Duodenal mucosa (tissue), 2 donors: ENCODE data around the gene CYP46A1.

Experiments
- H3K27ac ChIP-seq: one replicate; pipeline ENCODE4 v1.7.0; 2013; ENCODE audit warnings: low read depth, low read length
- H3K27me3 ChIP-seq, 2 donors: one replicate each; pipeline ENCODE4 v1.7.0; 2013; ENCODE audit warnings: low read length in 2 of 2, control low read depth in 1 of 2; ENCODE audit not compliant: insufficient read depth in 2 of 2, control insufficient read depth in 1 of 2
- H3K36me3 ChIP-seq, 2 donors: one replicate each; pipeline ENCODE4 v1.7.0; 2013; ENCODE audit warnings: low read length in 2 of 2, control low read depth in 1 of 2; ENCODE audit not compliant: insufficient read depth in 2 of 2, control insufficient read depth in 1 of 2
- H3K4me1 ChIP-seq, 2 donors: one replicate each; pipeline ENCODE4 v1.7.0; 2013; ENCODE audit warnings: low read length in 2 of 2, control low read depth in 1 of 2; ENCODE audit not compliant: insufficient read depth in 2 of 2, control insufficient read depth in 1 of 2
- H3K4me3 ChIP-seq, 2 donors: one replicate each; pipeline ENCODE4 v1.7.0; 2013; ENCODE audit warnings: low read length in 2 of 2, low read depth in 1 of 2
- H3K9ac ChIP-seq, 2 donors: one replicate each; pipeline ENCODE4 v1.7.0; 2013; ENCODE audit warnings: low read length in 2 of 2, low read depth in 1 of 2
- H3K9me3 ChIP-seq, 2 donors: one replicate each; pipeline ENCODE4 v1.7.0; 2013; ENCODE audit warnings: low read length in 2 of 2, control low read depth in 1 of 2; ENCODE audit not compliant: control insufficient read depth in 1 of 2

CYP46A1 gene

GRCh38 chr14:99673305-99674063 is 10.6 kb upstream of the CYP46A1 start:
- Histone ChIP-seq H3K9me3 (peaks cover 0 to 8% of the 10 kb centered on the region in 2 donors), H3K4me1 (peaks cover 15 to 16% of the 10 kb centered on the region in 2 donors), H3K4me3 (no peak overlapping the region), H3K36me3 (no peaks in the 10 kb centered on the region), H3K9ac (no peak overlapping the region), H3K27ac (no peak overlapping the region), H3K27me3 (peaks cover 0 to 8% of the 10 kb centered on the region in 2 donors)

GRCh38 chr14:99674064-99674650 is 9.9 kb upstream of the CYP46A1 start:
- H3K27me3 ChIP-seq, result peaks cover 0 to 8% of the 10 kb centered on the region in 2 donors
- no peak overlapping the region for H3K27ac ChIP-seq
- H3K4me1 ChIP-seq, result peaks cover 15 to 16% of the 10 kb centered on the region in 2 donors

DNA sequence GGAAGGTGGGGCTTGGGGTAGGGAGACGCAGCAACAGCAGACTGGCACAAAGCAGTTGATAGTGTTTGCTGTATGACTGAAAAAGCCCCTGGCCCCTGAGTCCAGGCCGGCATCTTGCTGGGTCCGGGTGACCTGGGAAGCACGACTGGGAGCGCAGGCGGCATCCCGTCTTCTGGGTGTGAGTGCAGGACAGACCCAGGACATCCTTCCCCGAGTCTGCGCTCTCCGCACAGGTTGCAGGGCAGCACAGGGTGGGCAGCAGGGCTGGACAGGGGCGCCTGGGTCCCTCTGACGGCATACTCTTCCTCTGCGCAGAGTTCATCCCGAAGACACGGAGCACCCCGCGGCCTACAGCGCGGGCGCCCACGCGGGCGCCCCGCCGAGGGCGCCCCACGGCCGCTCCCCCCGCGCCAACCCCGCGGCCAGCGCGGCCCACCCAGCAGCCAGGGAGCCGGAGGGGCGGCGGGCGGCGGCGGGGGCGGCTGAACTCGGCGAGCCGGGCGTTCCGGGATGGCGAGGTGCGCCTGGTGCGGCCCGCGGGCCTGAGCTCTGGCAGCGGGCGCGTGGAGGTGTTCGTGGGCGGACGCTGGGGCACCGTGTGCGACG is 9.2 kb upstream of the CYP46A1 start:
- Histone ChIP-seq H3K27ac (no peak overlapping the region), H3K36me3 (no peaks in the 10 kb centered on the region), H3K9me3 (peaks cover 0 to 8% of the 10 kb centered on the region in 2 donors), H3K27me3 (peaks cover 0 to 8% of the 10 kb centered on the region in 2 donors), H3K4me3 (no peak overlapping the region), H3K9ac (no peak overlapping the region), H3K4me1 (peaks cover 15 to 16% of the 10 kb centered on the region in 2 donors)

More at GRCh38 chr14:99674064-99674650, 9.9 kb upstream of the CYP46A1 start:
- Histone ChIP-seq H3K4me3 (no peak overlapping the region), H3K9me3 (peaks cover 0 to 8% of the 10 kb centered on the region in 2 donors), H3K36me3 (no peaks in the 10 kb centered on the region), H3K9ac (no peak overlapping the region)

DNA sequence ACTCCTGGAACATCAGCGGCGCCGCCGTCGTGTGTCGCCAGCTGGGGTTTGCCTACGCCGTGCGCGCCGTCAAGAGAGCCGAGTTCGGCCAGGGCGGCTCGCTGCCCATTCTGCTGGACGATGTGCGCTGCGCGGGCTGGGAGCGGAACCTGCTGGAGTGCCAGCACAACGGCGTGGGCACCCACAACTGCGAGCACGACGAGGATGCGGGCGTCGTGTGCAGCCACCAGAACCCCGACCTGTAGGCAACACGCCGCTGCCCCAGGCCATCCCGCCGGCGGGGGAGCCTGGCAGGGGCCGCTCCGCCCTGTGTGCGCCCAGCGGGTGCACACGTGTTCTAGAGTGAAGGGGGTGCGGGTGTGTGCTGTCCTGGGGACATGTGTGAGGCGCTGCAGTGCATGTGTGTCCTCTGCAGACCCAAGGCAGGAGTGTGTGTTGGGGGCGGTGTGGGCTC is 8.7 kb upstream of the CYP46A1 start:
- Histone ChIP-seq H3K9ac (no peak overlapping the region), H3K4me1 (peaks cover 15 to 16% of the 10 kb centered on the region in 2 donors)

GRCh38 chr14:99675951-99676350 is 8.1 kb upstream of the CYP46A1 start:
- Histone ChIP-seq H3K27ac (no peak overlapping the region), H3K27me3 (peaks cover 0 to 8% of the 10 kb centered on the region in 2 donors), H3K4me3 (no peak overlapping the region), H3K36me3 (no peaks in the 10 kb centered on the region), H3K4me1 (peaks cover 15 to 16% of the 10 kb centered on the region in 2 donors), H3K9ac (no peak overlapping the region), H3K9me3 (peaks cover 0 to 8% of the 10 kb centered on the region in 2 donors)

More for the DNA sequence above, 8.7 kb upstream of the CYP46A1 start:
- H3K9me3 ChIP-seq, result peaks cover 0 to 8% of the 10 kb centered on the region in 2 donors
- H3K27me3 ChIP-seq, result peaks cover 0 to 8% of the 10 kb centered on the region in 2 donors
- no peak overlapping the region for H3K4me3 ChIP-seq
- no peak overlapping the region for H3K27ac ChIP-seq
- H3K36me3 ChIP-seq, result no peaks in the 10 kb centered on the region

GRCh38 chr14:99676657-99677056 is 7.4 kb upstream of the CYP46A1 start:
- H3K4me1 ChIP-seq, result peaks cover 9 to 11% of the 10 kb centered on the region in 2 donors
- H3K9ac ChIP-seq, result no peak overlapping the region
- H3K4me3 ChIP-seq, result no peak overlapping the region
- peaks cover 0 to 8% of the 10 kb centered on the region in 2 donors for H3K27me3 ChIP-seq
- peaks cover 0 to 8% of the 10 kb centered on the region in 2 donors for H3K9me3 ChIP-seq
- no peak overlapping the region for H3K27ac ChIP-seq
- no peaks in the 10 kb centered on the region for H3K36me3 ChIP-seq

- Histone ChIP-seq H3K4me1 (peaks cover 1 to 4% of the 10 kb centered on the region in 2 donors), H3K27ac (no peak overlapping the region), H3K36me3 (no peaks in the 10 kb centered on the region), H3K4me3 (no peak overlapping the region), H3K27me3 (peaks cover 0 to 8% of the 10 kb centered on the region in 2 donors), H3K9me3 (peaks cover 0 to 8% of the 10 kb centered on the region in 2 donors), H3K9ac (no peak overlapping the region)
These were observed 6.6 kb upstream of the CYP46A1 start for GRCh38 chr14:99677231-99678140.

DNA sequence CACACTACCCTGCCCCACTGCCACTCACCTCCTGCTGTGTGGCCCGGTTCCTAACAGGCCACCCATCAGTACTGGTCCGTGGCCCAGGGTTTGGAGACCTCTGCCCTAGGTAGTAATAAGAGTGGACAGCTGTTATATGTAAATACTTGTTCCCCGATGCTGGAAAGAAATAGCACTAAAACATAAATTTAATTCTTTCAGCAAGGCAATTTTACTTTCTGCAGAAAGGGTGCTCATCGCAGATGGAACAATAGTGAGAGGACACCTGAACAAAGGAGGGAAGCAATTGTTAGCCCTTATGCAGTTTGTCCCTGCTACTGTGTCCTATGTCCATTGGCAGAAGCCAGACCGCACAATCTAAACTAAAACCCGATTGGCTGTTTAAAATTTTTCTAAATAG is 5.9 kb upstream of the CYP46A1 start:
- Histone ChIP-seq H3K4me3 (no peak overlapping the region), H3K36me3 (no peaks in the 10 kb centered on the region), H3K27me3 (peaks cover 0 to 8% of the 10 kb centered on the region in 2 donors), H3K4me1 (peaks cover 3 to 5% of the 10 kb centered on the region in 2 donors), H3K9ac (no peak overlapping the region), H3K9me3 (peaks cover 0 to 8% of the 10 kb centered on the region in 2 donors), H3K27ac (no peak overlapping the region)

- H3K27ac ChIP-seq, result no peak overlapping the region
- H3K36me3 ChIP-seq, result no peaks in the 10 kb centered on the region
- peaks cover 0 to 8% of the 10 kb centered on the region in 2 donors for H3K9me3 ChIP-seq
- peaks cover 0 to 8% of the 10 kb centered on the region in 2 donors for H3K27me3 ChIP-seq
- H3K4me3 ChIP-seq, result no peak overlapping the region
- peaks cover 5 to 9% of the 10 kb centered on the region in 2 donors for H3K4me1 ChIP-seq
- H3K9ac ChIP-seq, result no peak overlapping the region
These were observed 5.0 kb upstream of the CYP46A1 start for GRCh38 chr14:99679111-99679510.
